ENCODE results near the gene EBF3.

GRCh38 chr10:129972145-129972965 is 8.3 kb upstream of the EBF3 start:
- TF ChIP-seq POLR2A (IDR thresholded peaks at IDR 0.05; ENCODE audit: low read length) = no peak
- TF ChIP-seq GATA1 (IDR thresholded peaks at IDR 0.05; ENCODE audit: low read depth, low read length) = no peak
